NCI-H128 (cell line): ENCODE measurements around the gene ADARB2.
"Not testable (repeated sequence)": the region's sequence is repeated elsewhere in the genome, so short reads cannot be mapped to it uniquely, and the experiment has no call there.

Source experiments
- DNase-seq: peaks from one replicate; lab custom pipeline; 2025; ENCODE audit not compliant: unreplicated experiment; lab: John Stamatoyannopoulos, UW

Gene ADARB2

DNA sequence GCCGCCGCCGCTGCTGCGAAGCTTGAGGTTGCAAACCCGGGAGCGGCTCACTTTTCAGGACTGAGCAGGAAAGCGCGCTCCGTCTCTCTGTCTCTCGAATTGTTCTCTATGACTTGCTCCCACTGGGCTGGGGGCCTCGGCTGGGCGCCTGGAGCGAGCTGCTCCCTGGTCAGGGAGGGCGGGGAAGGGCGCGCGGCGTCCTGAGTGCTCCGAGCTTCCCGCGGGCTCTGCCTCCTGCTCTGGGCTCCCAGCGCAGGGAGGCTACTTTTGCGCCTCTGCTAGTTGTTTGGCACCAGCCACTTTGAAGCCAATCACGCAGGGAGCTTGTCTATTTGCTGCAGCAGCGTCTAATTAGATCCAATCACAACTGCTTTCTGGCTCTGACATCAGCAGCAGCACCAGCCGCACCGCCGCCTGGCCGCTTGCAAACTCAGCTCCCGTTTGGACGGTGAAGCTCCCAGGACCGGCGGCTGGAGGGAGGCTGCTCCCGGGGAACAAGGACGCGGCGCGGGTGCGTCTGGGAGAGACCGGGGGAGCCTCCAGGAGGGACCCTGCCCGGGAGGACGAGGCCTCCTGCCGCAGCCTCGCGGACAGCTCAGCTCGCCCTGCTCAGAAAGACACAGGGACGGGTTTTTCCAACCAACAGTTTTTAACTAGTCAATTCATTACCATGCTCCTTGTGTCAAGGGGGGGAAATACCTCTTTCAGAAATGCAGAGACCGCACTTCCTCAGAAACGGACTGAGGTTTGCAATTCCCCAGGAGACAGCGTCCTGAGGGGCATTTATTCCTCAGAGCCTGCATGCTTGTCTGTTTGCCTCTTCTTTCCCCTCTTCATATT is at the start of gene ADARB2:
Gene ADARB2, minus strand, starts transcription at position 304 of the 840 bp plus-strand sequence.
- peak; percentile 82 for DNase-seq

- no peak for DNase-seq
These were observed 48.5 kb upstream of the ADARB2 start for GRCh38 chr10:1785835-1786234.

DNA sequence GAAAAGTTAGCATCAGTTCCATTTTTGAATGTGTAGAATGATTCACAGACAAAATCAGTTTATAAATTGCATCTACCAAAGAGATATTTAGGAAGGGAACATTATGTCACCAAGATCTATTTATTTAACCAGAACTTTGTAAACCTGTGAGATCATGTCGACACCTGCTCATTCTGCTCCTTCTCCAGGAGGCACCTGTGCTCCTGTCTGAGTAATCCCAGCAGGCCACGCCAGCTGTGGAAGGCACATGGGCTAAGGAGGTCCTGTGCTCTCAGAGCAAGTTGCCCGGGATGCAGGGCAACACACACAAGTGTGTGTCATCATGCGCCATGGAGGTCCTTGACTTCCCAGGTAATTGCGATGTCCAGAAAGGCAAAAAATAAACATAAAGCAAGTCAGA is 45.5 kb upstream of the ADARB2 start:
- no peak for DNase-seq

DNA sequence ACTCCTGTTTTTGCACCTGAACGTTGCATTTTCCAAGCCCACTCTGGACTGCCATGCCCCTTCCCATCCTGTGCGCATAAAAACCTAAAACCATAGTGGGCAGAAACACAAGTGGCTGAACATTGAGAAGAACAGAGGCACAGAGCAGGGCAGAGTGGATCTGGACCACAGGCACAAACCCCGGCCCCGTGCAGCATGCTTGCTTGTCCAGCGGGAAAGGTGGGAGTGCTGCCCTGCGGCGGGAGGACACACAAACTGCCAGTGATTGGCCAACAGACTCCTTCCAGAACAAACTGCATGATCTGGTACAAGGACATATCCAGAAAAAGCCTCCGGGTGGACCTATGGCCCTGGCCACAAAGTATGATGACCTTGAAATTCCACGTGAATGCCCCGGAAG is 42.5 kb upstream of the ADARB2 start:
- no peak for DNase-seq

GRCh38 chr10:1778375-1778969 is 41.1 kb upstream of the ADARB2 start:
- no peak for DNase-seq

GRCh38 chr10:1776127-1776662 is 38.9 kb upstream of the ADARB2 start:
- DNase-seq = no peak

- no peak for DNase-seq
These were observed 37.5 kb upstream of the ADARB2 start for GRCh38 chr10:1774796-1775195.

GRCh38 chr10:1773204-1773603 is 35.9 kb upstream of the ADARB2 start:
- not testable (repeated sequence) for DNase-seq

GRCh38 chr10:1766049-1766448 is 28.7 kb upstream of the ADARB2 start:
- no peak for DNase-seq

GRCh38 chr10:1762076-1762475 is 24.8 kb upstream of the ADARB2 start:
- no peak for DNase-seq

- no peak for DNase-seq
These were observed 17.3 kb upstream of the ADARB2 start for GRCh38 chr10:1754506-1755153.

DNA sequence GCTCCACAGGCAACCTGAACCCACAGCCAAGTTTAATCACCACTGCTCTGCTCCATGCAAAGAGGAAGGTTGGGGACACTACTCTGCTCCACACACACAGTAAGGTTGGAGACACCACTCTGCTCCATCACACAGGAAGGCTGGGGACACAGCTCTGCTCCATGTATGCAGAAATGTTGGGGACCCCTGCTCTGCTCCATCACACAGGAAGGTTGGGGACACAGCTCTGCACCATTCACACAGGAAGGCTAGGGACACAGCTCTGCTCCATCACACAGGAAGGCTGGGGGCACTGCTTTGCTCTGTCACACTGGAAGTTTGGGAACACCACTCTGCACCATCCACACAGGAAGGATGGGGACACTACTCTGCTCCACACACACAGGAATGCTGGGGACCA is 14.8 kb upstream of the ADARB2 start:
- no peak for DNase-seq

GRCh38 chr10:1747590-1748157 is 10.3 kb upstream of the ADARB2 start:
- DNase-seq = no peak

DNA sequence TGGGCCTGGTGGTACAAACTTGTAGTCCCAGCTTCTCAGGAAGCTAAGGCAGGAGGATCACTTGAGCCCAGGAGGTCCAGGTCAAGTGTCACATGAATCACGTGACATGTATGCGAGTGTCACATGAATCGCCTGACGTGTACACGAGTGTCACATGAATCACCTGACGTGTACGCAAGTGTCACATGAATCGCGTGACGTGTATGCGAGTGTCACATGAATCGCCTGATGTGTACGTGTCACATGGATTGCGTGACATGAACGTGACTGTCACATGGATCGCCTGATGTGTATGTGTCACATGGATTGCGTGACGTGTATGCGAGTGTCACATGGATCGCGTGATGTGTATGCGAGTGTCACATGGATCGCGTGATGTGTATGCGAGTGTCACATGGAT is 9.5 kb upstream of the ADARB2 start:
- DNase-seq = no peak

DNA sequence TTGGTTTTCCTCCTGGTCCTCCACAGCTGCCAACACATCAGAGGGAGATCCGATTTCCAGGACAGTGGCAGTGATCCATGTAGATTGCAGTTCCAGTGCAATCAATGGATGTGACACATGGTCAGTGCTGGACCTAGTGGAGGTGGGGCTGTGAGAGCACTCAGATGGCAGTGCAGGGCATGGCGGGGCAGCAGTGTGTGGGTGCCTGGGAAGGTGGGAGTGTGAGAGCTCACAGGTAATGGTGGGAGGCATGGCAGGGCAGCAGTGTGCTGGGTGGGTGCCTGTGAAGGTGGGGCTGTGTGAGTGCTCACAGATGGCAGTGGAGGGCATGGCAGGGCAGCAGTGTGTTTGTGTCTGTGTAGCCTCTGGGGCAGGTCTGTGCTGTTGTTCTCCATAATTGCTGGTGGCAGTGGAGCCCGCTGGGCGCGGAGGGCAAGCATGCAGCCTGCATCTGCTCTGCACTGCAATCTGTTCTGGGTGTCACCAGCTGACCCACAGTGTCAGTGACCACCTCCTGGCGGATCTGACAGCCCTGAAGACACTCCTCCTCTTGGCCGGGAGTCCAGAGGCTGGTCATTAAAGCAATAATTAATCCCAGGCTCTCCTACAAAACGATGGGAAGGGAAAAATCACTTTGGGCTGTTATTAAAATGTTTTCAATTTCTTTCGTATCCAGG is 8.6 kb upstream of the ADARB2 start:
- no peak for DNase-seq

DNA sequence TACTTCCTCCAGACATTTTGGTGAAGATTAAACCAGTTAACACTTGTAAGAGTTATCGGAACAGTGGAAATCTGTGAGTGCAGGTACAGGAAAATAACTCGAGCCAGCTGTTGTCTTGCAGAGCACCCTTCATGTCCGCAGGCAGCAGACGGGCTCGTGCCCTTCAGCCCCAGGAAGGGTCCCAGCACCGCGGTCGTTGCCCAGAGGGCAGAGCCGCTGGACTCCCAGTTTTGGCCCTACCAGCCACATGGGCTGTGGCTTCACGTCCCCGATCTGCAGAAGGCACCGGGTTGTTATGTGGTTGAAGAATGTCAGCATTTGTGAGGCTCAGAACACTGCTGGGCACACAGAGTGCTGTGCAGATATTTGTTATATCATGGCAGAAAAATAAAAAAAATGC is 7.2 kb upstream of the ADARB2 start:
- no peak for DNase-seq

- no peak for DNase-seq
These were observed 5.8 kb upstream of the ADARB2 start for GRCh38 chr10:1743141-1743540.

DNA sequence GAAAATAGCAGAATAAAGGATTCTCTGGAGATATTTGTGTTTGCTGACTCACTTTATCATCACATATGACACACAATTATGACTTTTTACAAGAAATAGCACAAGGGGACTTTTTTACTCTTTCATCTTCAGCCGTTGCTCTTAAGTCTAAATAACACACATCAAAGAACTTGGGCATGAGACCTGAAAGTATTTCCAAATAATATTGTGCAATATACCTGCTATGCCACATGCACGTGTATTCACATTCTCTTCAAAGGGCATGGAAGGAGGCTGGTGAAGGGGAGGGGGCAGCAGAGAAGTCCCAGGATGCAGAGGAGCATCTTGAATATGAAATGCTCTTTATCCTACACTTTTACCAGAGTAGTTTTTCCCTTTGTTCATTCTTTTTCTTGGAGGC is 4.1 kb upstream of the ADARB2 start:
- DNase-seq = no peak

DNA sequence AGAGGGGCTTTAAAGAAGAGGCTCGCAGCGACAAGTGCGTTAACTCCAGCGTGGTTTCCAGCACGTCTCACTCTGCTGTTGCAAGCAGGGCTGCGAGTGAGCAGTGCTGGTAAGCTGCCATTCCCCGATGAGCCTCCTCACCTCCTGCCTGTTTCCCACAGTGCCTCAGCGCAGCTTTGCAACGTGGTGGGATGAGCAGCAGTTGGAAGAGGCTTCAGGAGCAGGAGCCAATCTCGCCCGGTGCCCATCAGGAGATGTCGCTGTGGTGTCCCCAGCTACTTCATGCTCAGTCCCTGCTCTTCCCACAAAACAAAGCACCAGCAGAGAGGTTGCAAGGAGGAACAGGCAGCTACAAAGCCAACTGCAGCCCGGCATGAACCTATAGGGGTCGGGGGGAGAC is 2.4 kb upstream of the ADARB2 start:
- no peak for DNase-seq

GRCh38 chr10:1738950-1739349 is 1.6 kb upstream of the ADARB2 start:
- no peak for DNase-seq

- no peak for DNase-seq
These were observed 428 bp downstream of the ADARB2 start for GRCh38 chr10:1736972-1737221.
